ENCODE data around the gene WDR4. TPM values are rescaled to one million over a fixed set of nuclear protein-coding genes. Genes with fewer than 3 reads are reported as not detected.
"Not testable (repeated sequence)": the region's sequence is repeated elsewhere in the genome, so short reads cannot be mapped to it uniquely, and the experiment has no call there.

Gene WDR4
- total RNA-seq, 6 experiments from 2014 or later = 18.5 to 27.6 (median 20.9) TPM

DNA sequence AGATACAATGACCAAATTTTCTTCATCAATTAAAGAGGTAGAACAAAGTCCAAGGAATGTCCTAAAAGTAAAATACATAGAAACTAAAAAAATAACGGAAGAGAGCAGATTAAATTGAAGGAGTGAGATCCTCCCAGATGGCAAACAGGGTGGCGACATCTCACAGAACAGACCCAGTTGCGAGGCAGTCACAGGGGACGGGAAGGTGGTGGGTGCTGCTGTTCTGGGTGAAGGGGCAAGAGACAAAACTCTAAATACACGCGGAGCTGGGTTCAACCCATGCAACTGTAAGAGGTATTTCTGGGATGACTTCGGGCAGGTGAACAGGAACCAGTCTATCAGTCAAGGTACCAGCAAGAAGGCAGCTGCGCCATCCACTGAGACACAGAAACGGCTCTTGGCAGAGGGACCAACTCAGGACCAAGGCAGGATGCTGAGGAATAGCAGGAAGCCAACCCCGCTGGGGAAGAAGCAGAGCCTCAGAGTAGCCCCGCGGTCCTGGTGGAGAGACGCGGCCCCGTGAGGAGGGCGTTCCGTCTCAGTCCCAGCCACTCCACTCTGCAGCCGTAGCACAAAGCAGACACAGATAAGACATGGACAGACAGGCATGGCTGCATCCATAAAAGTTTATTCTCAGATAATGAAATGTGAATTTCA, 32.2 kb downstream of the WDR4 start:
- Mint-ChIP-seq H3K36me3 (ENCODE audit: low read depth) (peaks cover 39% of the 10 kb centered on the region), H3K4me1 (ENCODE audit: low read depth) (no peaks in the 10 kb centered on the region), H3K27ac (no peak overlapping the region), H3K9me3 (no peaks in the 10 kb centered on the region), H3K27me3 (ENCODE audit: insufficient read depth) (no peaks in the 10 kb centered on the region; the same call in none of the 2 replicates), H3K4me3 (no peak overlapping the region)
- TF ChIP-seq, protein P1, sequence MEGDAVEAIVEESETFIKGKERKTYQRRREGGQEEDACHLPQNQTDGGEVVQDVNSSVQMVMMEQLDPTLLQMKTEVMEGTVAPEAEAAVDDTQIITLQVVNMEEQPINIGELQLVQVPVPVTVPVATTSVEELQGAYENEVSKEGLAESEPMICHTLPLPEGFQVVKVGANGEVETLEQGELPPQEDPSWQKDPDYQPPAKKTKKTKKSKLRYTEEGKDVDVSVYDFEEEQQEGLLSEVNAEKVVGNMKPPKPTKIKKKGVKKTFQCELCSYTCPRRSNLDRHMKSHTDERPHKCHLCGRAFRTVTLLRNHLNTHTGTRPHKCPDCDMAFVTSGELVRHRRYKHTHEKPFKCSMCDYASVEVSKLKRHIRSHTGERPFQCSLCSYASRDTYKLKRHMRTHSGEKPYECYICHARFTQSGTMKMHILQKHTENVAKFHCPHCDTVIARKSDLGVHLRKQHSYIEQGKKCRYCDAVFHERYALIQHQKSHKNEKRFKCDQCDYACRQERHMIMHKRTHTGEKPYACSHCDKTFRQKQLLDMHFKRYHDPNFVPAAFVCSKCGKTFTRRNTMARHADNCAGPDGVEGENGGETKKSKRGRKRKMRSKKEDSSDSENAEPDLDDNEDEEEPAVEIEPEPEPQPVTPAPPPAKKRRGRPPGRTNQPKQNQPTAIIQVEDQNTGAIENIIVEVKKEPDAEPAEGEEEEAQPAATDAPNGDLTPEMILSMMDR (IDR thresholded peaks at IDR 0.05) = no peak
- no peak for DNase-seq

DNA sequence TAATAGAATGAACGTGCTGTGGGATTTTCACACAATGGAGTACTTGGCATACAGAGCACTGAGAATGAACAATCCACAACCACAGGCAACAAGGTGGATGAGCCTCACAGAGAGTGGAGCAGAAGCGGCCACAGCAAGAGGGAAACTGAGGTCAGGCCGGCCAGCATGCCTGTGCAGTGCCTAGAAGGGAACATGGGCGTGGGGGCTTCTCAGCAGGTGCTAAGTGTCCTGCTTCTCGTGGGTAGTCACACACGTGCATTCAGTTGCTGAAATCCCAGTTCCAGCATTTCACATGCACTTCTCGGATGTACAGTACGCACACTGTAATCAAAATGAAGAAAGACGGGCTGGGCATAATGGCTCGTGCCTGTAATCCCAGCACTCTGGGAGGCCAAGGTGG, 33.1 kb downstream of the WDR4 start:
- Mint-ChIP-seq H3K4me1 (ENCODE audit: low read depth) (no peaks in the 10 kb centered on the region), H3K9me3 (no peaks in the 10 kb centered on the region), H3K27ac (no peak overlapping the region), H3K27me3 (ENCODE audit: insufficient read depth) (no peaks in the 10 kb centered on the region; the same call in none of the 2 replicates), H3K36me3 (ENCODE audit: low read depth) (peaks cover 39% of the 10 kb centered on the region), H3K4me3 (no peak overlapping the region)
- no peak for DNase-seq
- TF ChIP-seq, protein P1 (IDR thresholded peaks at IDR 0.05) = no peak

DNA sequence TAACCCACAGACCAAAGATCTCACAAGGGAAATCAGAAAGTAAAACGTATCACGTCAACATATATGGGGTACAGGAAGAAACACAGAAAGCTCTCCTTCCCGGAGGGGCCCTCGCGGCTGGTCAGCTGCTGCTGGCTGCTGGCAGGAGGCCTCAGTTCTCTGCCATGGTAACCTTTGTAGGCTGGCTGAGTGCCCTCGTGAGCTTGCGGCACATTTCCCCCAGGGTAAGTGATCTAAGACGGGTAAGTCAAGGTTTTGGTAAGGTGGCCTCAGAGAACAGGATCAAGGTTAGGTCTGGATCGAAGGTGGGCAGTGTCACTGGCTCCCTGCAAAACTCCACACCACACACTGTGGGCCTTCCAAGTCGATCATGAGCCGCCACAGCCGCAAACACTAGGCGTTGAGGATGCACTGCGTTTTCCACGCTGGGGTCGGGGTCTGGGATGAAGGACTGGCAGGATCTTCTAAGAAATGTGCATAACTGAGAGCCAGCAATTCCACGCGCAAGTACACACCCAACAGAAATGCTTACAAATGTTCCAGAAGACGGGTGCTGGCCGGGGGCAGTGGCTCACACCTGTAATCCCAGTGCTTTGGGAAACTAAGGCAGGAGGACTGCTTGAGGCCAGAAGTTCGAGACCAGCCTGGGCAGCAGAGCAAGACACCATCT, 33.9 kb downstream of the WDR4 start:
- H3K27ac Mint-ChIP-seq = no peak overlapping the region
- H3K4me3 Mint-ChIP-seq = no peak overlapping the region
- H3K9me3 Mint-ChIP-seq = no peaks in the 10 kb centered on the region
- DNase-seq = no peak
- no peaks in the 10 kb centered on the region; the same call in 1 of the 2 replicates for H3K27me3 Mint-ChIP-seq (ENCODE audit: insufficient read depth)
- H3K36me3 Mint-ChIP-seq (ENCODE audit: low read depth) = peaks cover 36% of the 10 kb centered on the region
- H3K4me1 Mint-ChIP-seq (ENCODE audit: low read depth) = no peaks in the 10 kb centered on the region
- TF ChIP-seq, protein P1 (IDR thresholded peaks at IDR 0.05) = no peak

DNA sequence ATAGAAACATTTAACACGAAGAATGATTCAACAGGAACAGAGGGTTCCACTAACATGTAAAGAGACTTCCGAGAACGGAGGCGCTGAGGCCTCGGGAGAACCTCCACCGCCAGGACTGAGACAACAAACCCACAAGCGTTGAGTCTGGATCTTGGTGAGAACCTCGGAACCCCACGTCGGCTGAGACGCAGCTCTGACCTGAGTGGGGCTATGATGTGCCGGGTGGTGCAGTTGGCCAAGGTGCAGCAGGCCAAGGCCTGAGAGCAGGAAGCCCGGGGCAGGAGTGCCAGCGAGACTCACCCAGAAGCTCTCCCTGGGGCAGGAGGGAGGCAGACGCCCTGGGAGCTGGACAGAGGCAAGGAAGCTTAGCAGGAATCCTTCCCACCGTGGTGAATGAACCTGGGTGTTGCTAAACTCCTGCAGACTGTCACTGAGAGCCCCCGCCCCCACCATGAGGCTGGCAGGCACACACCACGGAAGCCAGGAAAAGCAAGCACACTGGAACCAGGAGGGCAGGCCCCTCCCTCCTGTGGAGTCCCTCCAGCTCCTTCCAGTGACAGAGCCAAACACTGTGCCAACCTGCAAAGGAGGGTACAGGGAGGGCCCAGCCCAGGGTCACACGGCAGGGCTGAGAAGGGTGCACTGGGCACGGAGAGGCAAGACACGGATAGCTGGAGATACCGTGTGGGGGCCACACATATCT, 34.8 kb downstream of the WDR4 start:
- Mint-ChIP-seq H3K27me3 (ENCODE audit: insufficient read depth) (no peaks in the 10 kb centered on the region; the same call in 1 of the 2 replicates), H3K36me3 (ENCODE audit: low read depth) (peaks cover 27% of the 10 kb centered on the region), H3K4me1 (ENCODE audit: low read depth) (no peaks in the 10 kb centered on the region), H3K4me3 (no peak overlapping the region), H3K9me3 (no peaks in the 10 kb centered on the region), H3K27ac (0 out of 2 replicates have a peak overlapping the region, but pooled peaks have one; percentile 12)
- DNase-seq = no peak
- TF ChIP-seq, protein P1 (IDR thresholded peaks at IDR 0.05) = no peak

DNA sequence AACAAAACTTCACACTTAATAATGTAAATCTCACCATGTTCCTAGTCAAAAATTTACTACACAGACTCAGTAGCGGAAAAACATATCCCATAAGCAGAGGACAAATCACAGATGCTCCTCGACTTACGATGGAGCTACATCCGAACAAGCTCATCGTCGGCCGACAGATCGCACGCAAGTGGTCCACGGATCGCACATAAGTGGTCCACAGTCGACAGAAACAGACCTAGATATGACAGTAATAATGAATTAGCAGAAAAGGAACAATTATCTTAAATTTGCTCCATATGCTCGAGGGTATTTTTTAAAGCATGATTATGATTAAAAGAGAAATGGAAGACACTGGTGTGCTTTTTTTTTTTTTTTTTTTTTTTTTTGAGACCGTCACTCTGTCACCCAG, 36.3 kb downstream of the WDR4 start:
- H3K4me3 Mint-ChIP-seq = no peak overlapping the region
- TF ChIP-seq, protein P1 (IDR thresholded peaks at IDR 0.05) = no peak
- no peaks in the 10 kb centered on the region for H3K9me3 Mint-ChIP-seq
- H3K4me1 Mint-ChIP-seq (ENCODE audit: low read depth) = no peaks in the 10 kb centered on the region
- DNase-seq = no peak
- H3K27ac Mint-ChIP-seq = no peak overlapping the region
- H3K27me3 Mint-ChIP-seq (ENCODE audit: insufficient read depth) = no peaks in the 10 kb centered on the region; the same call in none of the 2 replicates
- H3K36me3 Mint-ChIP-seq (ENCODE audit: low read depth) = peaks cover 12% of the 10 kb centered on the region

DNA sequence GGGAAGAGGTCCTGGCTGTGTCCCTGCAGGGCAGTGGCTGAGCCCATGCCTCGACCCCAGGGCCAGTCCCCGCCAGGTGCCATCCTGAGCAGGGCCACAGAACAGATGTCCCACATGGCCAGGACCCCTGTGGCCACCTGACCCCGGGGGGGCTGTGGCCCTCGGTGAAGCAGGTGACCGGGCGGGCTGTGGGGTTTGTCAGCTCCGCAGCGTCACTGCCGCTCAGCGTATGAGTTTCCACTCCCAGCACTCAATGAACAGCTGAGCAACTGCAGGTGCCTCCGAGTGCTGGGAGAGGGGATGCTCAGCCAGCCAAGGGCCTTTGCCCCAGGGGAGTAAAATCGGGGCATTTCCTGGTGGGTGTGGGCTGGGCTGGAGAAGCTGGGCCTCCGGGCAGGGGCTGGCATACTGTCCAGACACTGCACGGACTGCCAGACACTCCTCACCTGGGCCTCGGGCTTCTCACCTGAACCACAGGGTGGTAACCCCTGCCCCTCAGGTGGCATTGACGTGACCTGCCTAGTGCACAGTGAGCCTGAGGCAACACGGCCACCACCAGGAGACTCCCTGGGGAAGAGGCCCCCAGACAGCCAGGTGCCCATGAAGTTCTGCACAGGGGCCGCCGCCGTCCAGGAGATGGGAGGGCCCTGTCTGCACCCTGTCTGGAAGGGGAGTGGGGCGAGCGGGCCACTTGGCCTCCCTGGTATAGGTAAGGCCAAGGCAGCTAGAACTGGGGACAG, 37.3 kb downstream of the WDR4 start:
- DNase-seq; H3K9me3 Mint-ChIP-seq; H3K4me3 Mint-ChIP-seq; H3K4me1 Mint-ChIP-seq (ENCODE audit: low read depth); H3K27me3 Mint-ChIP-seq (ENCODE audit: insufficient read depth); H3K27ac Mint-ChIP-seq: not testable (repeated sequence)
- peaks cover 12% of the 10 kb centered on the region; the same call in 1 of the 2 replicates for H3K36me3 Mint-ChIP-seq (ENCODE audit: low read depth)
